K562 (cell line): ENCODE data around the gene ACHE. TPM values are rescaled to one million over a fixed set of nuclear protein-coding genes. Genes with fewer than 3 reads are reported as not detected.

Experiments
- BHLHE40 ChIP-seq: IDR thresholded peaks from 2 replicates; pipeline ENCODE4 v1.6.1; 2011; ENCODE audit warnings: low read length, improper control_type of control experiment
- CC2D1A ChIP-seq: fragments of 450-650 bp; IDR thresholded peaks from 2 replicates; pipeline ENCODE4 v1.6.1; 2017; ENCODE audit warnings: mild to moderate bottlenecking
- CSDE1 ChIP-seq, 2 experiments: fragments of 450-650 bp; IDR thresholded peaks; 2 replicates each; pipeline ENCODE4 v1.6.1; 2016; ENCODE audit warnings: mild to moderate bottlenecking in 1 of 2
- CXXC5 ChIP-seq: fragments of 250-450 bp; sonication (Bioruptor Pico); IDR thresholded peaks from 2 replicates; pipeline ENCODE4 v1.8.0; 2022; ENCODE audit warnings: inconsistent platforms, mild to moderate bottlenecking, moderate library complexity
- DACH1 ChIP-seq: fragments of 450-650 bp; IDR thresholded peaks from 2 replicates; pipeline ENCODE4 v1.6.1; 2018; ENCODE audit not compliant: partially characterized antibody
- DDX20 ChIP-seq: fragments of 450-650 bp; IDR thresholded peaks from 2 replicates; pipeline ENCODE4 v1.6.1; 2016; ENCODE audit warnings: missing genetic modification characterization, low read depth, mild to moderate bottlenecking, missing compliant biosample characterization, moderate library complexity
- ETV6 ChIP-seq, 3 experiments: fragments of 150-350 bp in 1 of 3; sonication (generic) in 1 of 3; formaldehyde crosslinking in 1 of 3; IDR thresholded peaks; 2 replicates each; pipeline versions ENCODE4 v1.6.1 to v1.8.0; 2014 to 2022; ENCODE audit warnings: borderline replicate concordance in 2 of 3, low read depth in 2 of 3, antibody characterized with exemption in 1 of 3, low read length in 1 of 3, mild to moderate bottlenecking in 1 of 3, missing genetic modification reagents in 1 of 3
- GMEB1 ChIP-seq: fragments of 250-450 bp; sonication (Bioruptor Pico); IDR thresholded peaks from 2 replicates; pipeline ENCODE4 v1.4.0; 2020; ENCODE audit warnings: mild to moderate bottlenecking
- HDAC2 ChIP-seq: fragments of 450-650 bp; IDR thresholded peaks from 2 replicates; pipeline ENCODE4 v1.6.1; 2016; ENCODE audit warnings: mild to moderate bottlenecking
- HNRNPL ChIP-seq: fragments of 200-400 bp; formaldehyde crosslinking; IDR thresholded peaks from 2 replicates; pipeline ENCODE4 v1.6.1; 2017; ENCODE audit warnings: low read depth, mild to moderate bottlenecking, low read length
- L3MBTL2 ChIP-seq: fragments of 450-650 bp; IDR thresholded peaks from 2 replicates; pipeline ENCODE4 v1.6.1; 2016; ENCODE audit warnings: mild to moderate bottlenecking, moderate library complexity
- LCOR ChIP-seq: sonication (generic); formaldehyde crosslinking; IDR thresholded peaks from 2 replicates; pipeline ENCODE4 v1.8.0; 2022; ENCODE audit warnings: mild to moderate bottlenecking, missing genetic modification reagents
- NBN ChIP-seq: fragments of 450-650 bp; IDR thresholded peaks from 2 replicates; pipeline ENCODE4 v1.6.1; 2016; ENCODE audit warnings: low read depth, mild to moderate bottlenecking
- NFYB ChIP-seq: IDR thresholded peaks from 2 replicates; pipeline ENCODE4 v1.6.1; 2011; ENCODE audit warnings: mild to moderate bottlenecking, moderate library complexity; ENCODE audit not compliant: insufficient read length; ENCODE audit errors: extremely low read depth
- PHB2 ChIP-seq: fragments of 450-650 bp; IDR thresholded peaks from 2 replicates; pipeline ENCODE4 v1.6.1; 2017; ENCODE audit warnings: low read depth
- PHF20 ChIP-seq: fragments of 450-650 bp; IDR thresholded peaks from 2 replicates; pipeline ENCODE4 v1.6.1; 2018; ENCODE audit not compliant: partially characterized antibody
- POLR2AphosphoS5 ChIP-seq: IDR thresholded peaks from 2 replicates; pipeline ENCODE4 v1.6.1; 2011; ENCODE audit warnings: mild to moderate bottlenecking, low read depth, low read length, moderate library complexity; ENCODE audit not compliant: control insufficient read depth, insufficient read depth
- RBM25 ChIP-seq: fragments of 200-400 bp; formaldehyde crosslinking; IDR thresholded peaks from 2 replicates; pipeline ENCODE4 v1.6.1; 2018; ENCODE audit warnings: low read length, low read depth, moderate library complexity; ENCODE audit not compliant: severe bottlenecking
- SFPQ ChIP-seq: fragments of 200-400 bp; formaldehyde crosslinking; IDR thresholded peaks from 2 replicates; pipeline ENCODE4 v1.6.1; 2017; ENCODE audit warnings: mild to moderate bottlenecking, low read depth, low read length, moderate library complexity
- THAP7 ChIP-seq: fragments of 250-450 bp; sonication (Bioruptor Pico); IDR thresholded peaks from 2 replicates; pipeline ENCODE4 v1.5.0; 2021
- THRAP3 ChIP-seq: fragments of 450-650 bp; IDR thresholded peaks from 2 replicates; pipeline ENCODE4 v1.6.1; 2016; ENCODE audit warnings: mild to moderate bottlenecking, inconsistent platforms, borderline replicate concordance
- ZBTB7A ChIP-seq: IDR thresholded peaks from 2 replicates; pipeline ENCODE4 v1.6.1; 2011; ENCODE audit warnings: low read depth, mild to moderate bottlenecking, low read length, moderate library complexity, borderline replicate concordance; ENCODE audit not compliant: control insufficient read depth
- ZNF133 ChIP-seq: fragments of 250-450 bp; sonication (Bioruptor Pico); IDR thresholded peaks from 2 replicates; pipeline ENCODE4 v1.4.0; 2020; ENCODE audit warnings: mild to moderate bottlenecking
- ZNF511 ChIP-seq: sonication (generic); formaldehyde crosslinking; IDR thresholded peaks from 2 replicates; pipeline ENCODE4 v1.8.0; 2022; ENCODE audit warnings: mild to moderate bottlenecking, missing genetic modification reagents
- polyA plus RNA-seq, 8 experiments: library from polyadenylated mRNA; depleted of rRNA in 4 of 8; stranded (reverse) in 5 of 8; unstranded in 3 of 8; fragments of >200 nt; fragmentation: Nextera tagmentation in 2 of 8; fragmentation: Illumina TruSeq in 1 of 8; extraction: Ambion mirVana in 2 of 8; extraction: Trizol in 1 of 8; gene quantifications; 2 replicates each; pipeline versions ENCODE4 v1.2.1 to v1.2.3, GENCODE V29; 2011 to 2014; ENCODE audit warnings: inconsistent platforms in 1 of 8, missing spikeins in 1 of 8
- total RNA-seq, 7 experiments: library from RNA; depleted of rRNA in 6 of 7; stranded (reverse); fragments of >200 nt in 6 of 7; fragmentation: Illumina TruSeq in 2 of 7; extraction: Trizol in 2 of 7; gene quantifications; 2 replicates each; pipeline versions ENCODE4 v1.2.1 to v1.2.3, GENCODE V29; 2011 to 2021; ENCODE audit warnings: low replicate concordance in 1 of 7

ACHE gene
- total and polyA plus RNA-seq, 9 of the 15 experiments (the other 6 are each of a cell fraction or from before 2014, with no cell fraction given), result 0.04 to 8.8 (median 1.9) TPM

- TF ChIP-seq LCOR (CRISPR knock-in tag) (peak; percentile 41), ZNF511 (CRISPR knock-in tag) (0 out of 2 replicates have a peak, but pooled peaks have one; percentile 46), THRAP3 (no peak), ETV6 (IDR thresholded peaks at IDR 0.05; ENCODE audit: borderline replicate concordance in 1 of 2, low read depth in 2 of 2, low read length in 1 of 2) (peak; percentile 84 to 92; a peak in 3 of 4 replicates), ETV6 (CRISPR knock-in tag; IDR thresholded peaks at IDR 0.05; ENCODE audit: borderline replicate concordance) (no peak), THAP7 (no peak), CSDE1 (IDR thresholded peaks at IDR 0.05) (no peak), NBN (no peak), RBM25 (no peak), ZBTB7A (peak; percentile 54; the same call in 1 of the 2 replicates), CXXC5 (CRISPR knock-in tag) (peak; percentile 48; the same call in 1 of the 2 replicates), PHB2 (0 out of 2 replicates have a peak, but pooled peaks have one; percentile 6), PHF20 (peak; percentile 13), POLR2AphosphoS5 (0 out of 2 replicates have a peak, but pooled peaks have one; percentile 23), NFYB (no peak), ZNF133 (no peak), CC2D1A (no peak), GMEB1 (no peak), HDAC2 (no peak), BHLHE40 (peak; percentile 68), L3MBTL2 (peak; percentile 57), DACH1 (no peak), DDX20 (tag) (no peak), HNRNPL (no peak), SFPQ (no peak)
Measured at GRCh38 chr7:100887516-100888290, 8.0 kb downstream of the ACHE start (continued).
